Hematopoietic multipotent progenitor cell treated with erythropoietin and hydrocortisone succinate and interleukin-3 and kit ligand, for 15 days (in vitro differentiated cells): ENCODE results near the gene DHX40.
A peak's percentile ranks its signal among the peaks of the same experiment; 100 is the strongest.
"Not testable (repeated sequence)": the region's sequence is repeated elsewhere in the genome, so short reads cannot be mapped to it uniquely, and the experiment has no call there.

Experiments used
- DNase-seq: peaks from one replicate; pipeline ENCODE4 v3.0.0-alpha.2; 2015; ENCODE audit warnings: low spot score

DHX40 gene

GRCh38 chr17:59565171-59565958 lies at the start of gene DHX40:
Gene DHX40, plus strand, starts transcription at chr17:59565610. Its CDS starts 62 bp downstream, at chr17:59565672.
- DNase-seq: peak; percentile 90

GRCh38 chr17:59516451-59516850 lies 49.0 kb upstream of the DHX40 start:
- DNase-seq: no peak

- DNase-seq: no peak
Measured at GRCh38 chr17:59519132-59519531, 46.3 kb upstream of the DHX40 start.

GRCh38 chr17:59520251-59520650 lies 45.2 kb upstream of the DHX40 start:
- no peak for DNase-seq

- peak; percentile 63 for DNase-seq
Measured at GRCh38 chr17:59521465-59522126, 43.8 kb upstream of the DHX40 start.

- DNase-seq: not testable (repeated sequence)
Measured at GRCh38 chr17:59524930-59525329, 40.5 kb upstream of the DHX40 start.

- DNase-seq: no peak
Measured at GRCh38 chr17:59525668-59526067, 39.7 kb upstream of the DHX40 start.

- DNase-seq: no peak
Measured at GRCh38 chr17:59526451-59526850, 39.0 kb upstream of the DHX40 start.

GRCh38 chr17:59527325-59527917 lies 38.0 kb upstream of the DHX40 start:
- no peak for DNase-seq

- no peak for DNase-seq
Measured at GRCh38 chr17:59527931-59528330, 37.5 kb upstream of the DHX40 start.

- no peak for DNase-seq
Measured at GRCh38 chr17:59530531-59530930, 34.9 kb upstream of the DHX40 start.

- DNase-seq: no peak
Measured at GRCh38 chr17:59533694-59534093, 31.7 kb upstream of the DHX40 start.

- peak; percentile 27 for DNase-seq
Measured at GRCh38 chr17:59534583-59534982, 30.8 kb upstream of the DHX40 start.

- DNase-seq: no peak
Measured at GRCh38 chr17:59538195-59538909, 27.1 kb upstream of the DHX40 start.

- DNase-seq: no peak
Measured at GRCh38 chr17:59542960-59543635, 22.3 kb upstream of the DHX40 start.

- DNase-seq: no peak
Measured at GRCh38 chr17:59545942-59546341, 19.5 kb upstream of the DHX40 start.

GRCh38 chr17:59547131-59547915 lies 18.1 kb upstream of the DHX40 start:
- no peak for DNase-seq

- not testable (repeated sequence) for DNase-seq
Measured at GRCh38 chr17:59548985-59549384, 16.4 kb upstream of the DHX40 start.

GRCh38 chr17:59550703-59551102 lies 14.7 kb upstream of the DHX40 start:
- DNase-seq: no peak

- no peak for DNase-seq
Measured at GRCh38 chr17:59558039-59558438, 7.4 kb upstream of the DHX40 start.

- no peak for DNase-seq
Measured at GRCh38 chr17:59558953-59559352, 6.5 kb upstream of the DHX40 start.
